SH-SY5Y (cell line): ENCODE data around the gene PCSK5.

Experiments
- GATA2 ChIP-seq: IDR thresholded peaks from 2 replicates; pipeline ENCODE4 v1.6.1; 2011; ENCODE audit warnings: mild to moderate bottlenecking, low read depth, low read length
- GATA3 ChIP-seq: IDR thresholded peaks from 2 replicates; pipeline ENCODE4 v1.6.1; 2011; ENCODE audit warnings: low read depth, mild to moderate bottlenecking, low read length, moderate library complexity

GRCh38 chr9:76341616-76342015, 451.1 kb downstream of the PCSK5 start:
- TF ChIP-seq GATA3: no peak
- no peak for TF ChIP-seq GATA2
